WTC11 (cell line): ENCODE data around the gene KCMF1. TPM values are rescaled to one million over a fixed set of nuclear protein-coding genes. Genes with fewer than 3 reads are reported as not detected.

ENCODE experiments used
- ATAC-seq: fragments of 200-7000 bp; cut with Tn5 transposase; 2 replicates; pipeline ENCODE4 v1.10.0; 2021; ENCODE audit warnings: mild to moderate bottlenecking, moderate library complexity
- CTCF ChIA-PET: fragments of 300-600 bp; sonication (Branson Sonifier 250); formaldehyde crosslinking; loops from one replicate; lab custom pipeline; 2021; ENCODE audit warnings: antibody characterized with exemption; lab: Charles Lee
- POLR2A ChIA-PET: fragments of 350-600 bp; sonication (Branson Sonifier 250); formaldehyde crosslinking; loops from one replicate; lab custom pipeline; 2021; ENCODE audit warnings: antibody characterized with exemption; lab: Charles Lee
- DNase-seq: peaks from one replicate; pipeline ENCODE4 v3.0.0; 2021; ENCODE audit warnings: low spot score
- H3K27ac Mint-ChIP-seq: 2 replicates; pipeline ENCODE4 v1.8.0; 2021; ENCODE audit warnings: mixed read lengths
- H3K27me3 Mint-ChIP-seq: 2 replicates; pipeline ENCODE4 v1.8.0; 2021; ENCODE audit warnings: low read depth, mild to moderate bottlenecking, moderate library complexity, mixed read lengths
- H3K36me3 Mint-ChIP-seq: 2 replicates; pipeline ENCODE4 v1.8.0; 2021; ENCODE audit warnings: mixed read lengths
- H3K4me1 Mint-ChIP-seq: 2 replicates; pipeline ENCODE4 v1.8.0; 2022; ENCODE audit warnings: mixed read lengths
- H3K4me3 Mint-ChIP-seq: 2 replicates; pipeline ENCODE4 v1.8.0; 2021; ENCODE audit warnings: mild to moderate bottlenecking, moderate library complexity, mixed read lengths
- H3K9me3 Mint-ChIP-seq: 2 replicates; pipeline ENCODE4 v1.8.0; 2021; ENCODE audit warnings: mixed read lengths
- CDX4 ChIP-seq: fragments of 250-450 bp; sonication (Bioruptor Pico); IDR thresholded peaks from 2 replicates; pipeline ENCODE4 v1.9.0; 2021; ENCODE audit warnings: moderate library complexity, mild to moderate bottlenecking, inconsistent platforms, borderline replicate concordance
- CREB1 ChIP-seq: sonication (generic); formaldehyde crosslinking; IDR thresholded peaks from 2 replicates; pipeline ENCODE4 v1.8.0; 2023; ENCODE audit warnings: mild to moderate bottlenecking, missing genetic modification reagents
- ERG ChIP-seq: fragments of 250-450 bp; sonication (Bioruptor Pico); IDR thresholded peaks from 2 replicates; pipeline ENCODE4 v1.8.0; 2021; ENCODE audit warnings: mild to moderate bottlenecking
- FOXP4 ChIP-seq: sonication (generic); formaldehyde crosslinking; IDR thresholded peaks from 2 replicates; pipeline ENCODE4 v1.8.0; 2022; ENCODE audit warnings: mild to moderate bottlenecking, missing genetic modification reagents
- GRHL2 ChIP-seq: fragments of 250-450 bp; sonication (Bioruptor Pico); IDR thresholded peaks from 2 replicates; pipeline ENCODE4 v1.8.0; 2022; ENCODE audit warnings: mild to moderate bottlenecking, moderate library complexity; ENCODE audit not compliant: insufficient replicate concordance, severe bottlenecking
- GTF2I ChIP-seq: fragments of 250-450 bp; sonication (Bioruptor Pico); conservative IDR thresholded peaks from 2 replicates; pipeline ENCODE4 v1.4.0; 2021; ENCODE audit warnings: mild to moderate bottlenecking
- IRF1 ChIP-seq: sonication (generic); formaldehyde crosslinking; IDR thresholded peaks from 2 replicates; pipeline ENCODE4 v1.8.0; 2023; ENCODE audit warnings: missing genetic modification reagents
- JAZF1 ChIP-seq: fragments of 250-450 bp; sonication (Bioruptor Pico); IDR thresholded peaks from 2 replicates; pipeline ENCODE4 v1.9.0; 2021; ENCODE audit warnings: moderate library complexity, mild to moderate bottlenecking, inconsistent platforms
- KAT7 ChIP-seq: sonication (generic); formaldehyde crosslinking; IDR thresholded peaks from 2 replicates; pipeline ENCODE4 v1.8.1; 2023; ENCODE audit warnings: missing genetic modification reagents, mild to moderate bottlenecking, borderline replicate concordance
- MXD4 ChIP-seq: fragments of 250-450 bp; sonication (Bioruptor Pico); IDR thresholded peaks from 2 replicates; pipeline ENCODE4 v1.8.0; 2021; ENCODE audit warnings: mild to moderate bottlenecking, moderate library complexity, borderline replicate concordance
- NFATC4 ChIP-seq: fragments of 250-450 bp; sonication (Bioruptor Pico); IDR thresholded peaks from 2 replicates; pipeline ENCODE4 v1.9.0; 2021; ENCODE audit warnings: mild to moderate bottlenecking
- NFE2L1 ChIP-seq: sonication (generic); formaldehyde crosslinking; IDR thresholded peaks from 2 replicates; pipeline ENCODE4 v1.8.1; 2023; ENCODE audit warnings: missing genetic modification reagents
- OVOL2 ChIP-seq: fragments of 250-450 bp; sonication (Bioruptor Pico); IDR thresholded peaks from 2 replicates; pipeline ENCODE4 v1.9.0; 2021; ENCODE audit warnings: mild to moderate bottlenecking, borderline replicate concordance
- SP1 ChIP-seq: sonication (generic); formaldehyde crosslinking; conservative IDR thresholded peaks from 2 replicates; pipeline ENCODE4 v1.8.1; 2022; ENCODE audit warnings: missing genetic modification reagents
- TCF7 ChIP-seq: sonication (generic); formaldehyde crosslinking; IDR thresholded peaks from 2 replicates; pipeline ENCODE4 v1.8.0; 2022; ENCODE audit warnings: mild to moderate bottlenecking, low read depth, missing genetic modification reagents, moderate library complexity
- TEAD4 ChIP-seq: sonication (generic); formaldehyde crosslinking; IDR thresholded peaks from 2 replicates; pipeline ENCODE4 v1.8.0; 2022; ENCODE audit warnings: mild to moderate bottlenecking, missing genetic modification reagents
- ZBTB43 ChIP-seq: sonication (generic); formaldehyde crosslinking; IDR thresholded peaks from 2 replicates; pipeline ENCODE4 v1.8.1; 2023; ENCODE audit warnings: mild to moderate bottlenecking, missing genetic modification reagents
- ZNF232 ChIP-seq: sonication (generic); formaldehyde crosslinking; IDR thresholded peaks from 2 replicates; pipeline ENCODE4 v1.8.0; 2022; ENCODE audit warnings: mild to moderate bottlenecking, missing genetic modification reagents
- ZNF263 ChIP-seq: sonication (generic); formaldehyde crosslinking; IDR thresholded peaks from 2 replicates; pipeline ENCODE4 v1.8.1; 2022; ENCODE audit warnings: low read depth, mild to moderate bottlenecking, moderate library complexity, missing genetic modification reagents
- ZNF423 ChIP-seq: fragments of 250-450 bp; sonication (Bioruptor Pico); IDR thresholded peaks from 2 replicates; pipeline ENCODE4 v2.1.2; 2022; ENCODE audit warnings: mild to moderate bottlenecking, moderate library complexity
- ZNF532 ChIP-seq: fragments of 250-450 bp; sonication (Bioruptor Pico); IDR thresholded peaks from 2 replicates; pipeline ENCODE4 v1.9.0; 2021; ENCODE audit warnings: mild to moderate bottlenecking, borderline replicate concordance
- total RNA-seq: library from RNA; stranded (reverse); gene quantifications from 3 replicates; pipeline ENCODE4 v1.2.3, GENCODE V29; 2021

KCMF1 gene
- total RNA-seq, 1 experiment from 2014 or later: 117 TPM

- no peak for TF ChIP-seq FOXP4 (CRISPR knock-in tag)
- TF ChIP-seq TEAD4: no peak
- TF ChIP-seq, all 79 proteins: peak for 0
Measured at GRCh38 chr2:84931384-84931821, 39.6 kb upstream of the KCMF1 start (continued).

- POLR2A ChIA-PET: interaction anchor here (0.6 to 2.4 kb wide), 2 partner anchors 12 to 20 kb away, joined by 7 to 10 read pairs; no protein-coding TSS in a partner anchor
- no peak for ATAC-seq
Measured at GRCh38 chr2:84938194-84938879, 32.6 kb upstream of the KCMF1 start.

GRCh38 chr2:84939426-84940087, 31.4 kb upstream of the KCMF1 start:
- Mint-ChIP-seq H3K4me1 (peaks cover 26% of the 10 kb centered on the region), H3K4me3 (no peak overlapping the region), H3K27me3 (no peaks in the 10 kb centered on the region; the same call in 1 of the 2 replicates), H3K9me3 (no peaks in the 10 kb centered on the region), H3K27ac (peak overlapping the region; percentile 86; the same call in 1 of the 2 replicates), H3K36me3 (no peaks in the 10 kb centered on the region)
- peak; percentile 37 for ATAC-seq
- POLR2A ChIA-PET: interaction anchor here (2.4 kb wide), 1 partner anchor 19 kb away, joined by 10 read pairs; no protein-coding TSS in a partner anchor
- CTCF ChIA-PET: interaction anchor here (1.0 to 4.9 kb wide), 4 partner anchors 10 to 150 kb away, joined by 3 to 39 read pairs (median 7); no protein-coding TSS in a partner anchor
- no peak for DNase-seq
- TF ChIP-seq ZNF232 (CRISPR knock-in tag) (no peak), SP1 (CRISPR knock-in tag) (no peak), OVOL2 (CRISPR knock-in tag) (no peak), ZNF263 (CRISPR knock-in tag) (no peak), CDX4 (CRISPR knock-in tag) (no peak), KAT7 (CRISPR knock-in tag) (no peak), ERG (CRISPR knock-in tag) (no peak), ZNF532 (no peak)

More at GRCh38 chr2:84938194-84938879, 32.6 kb upstream of the KCMF1 start:
- TF ChIP-seq CDX4 (CRISPR knock-in tag): no peak
- no peak for TF ChIP-seq TCF7 (CRISPR knock-in tag)
- TF ChIP-seq GRHL2 (CRISPR knock-in tag): no peak
- no peak for TF ChIP-seq NFATC4 (CRISPR knock-in tag)
- no peak for TF ChIP-seq ZNF423 (CRISPR knock-in tag)
- no peak for TF ChIP-seq SP1 (CRISPR knock-in tag)
- no peak for TF ChIP-seq MXD4
- TF ChIP-seq JAZF1 (CRISPR knock-in tag): no peak
- TF ChIP-seq CREB1: no peak
- TF ChIP-seq NFE2L1: no peak
- no peak for TF ChIP-seq IRF1 (CRISPR knock-in tag)
- no peak for TF ChIP-seq GTF2I (CRISPR knock-in tag)
- no peak for TF ChIP-seq ZBTB43 (CRISPR knock-in tag)
- TF ChIP-seq, all 79 proteins: peak for 0
- no peaks in the 10 kb centered on the region for H3K9me3 Mint-ChIP-seq
- H3K27ac Mint-ChIP-seq: no peak overlapping the region
- H3K27me3 Mint-ChIP-seq: no peaks in the 10 kb centered on the region; the same call in 1 of the 2 replicates
- H3K36me3 Mint-ChIP-seq: no peaks in the 10 kb centered on the region
- DNase-seq: no peak
- H3K4me1 Mint-ChIP-seq: peaks cover 23% of the 10 kb centered on the region
- CTCF ChIA-PET: interaction anchor here (1.5 to 4.9 kb wide), 2 partner anchors 9 to 12 kb away, joined by 4 to 39 read pairs; no protein-coding TSS in a partner anchor
- no peak overlapping the region for H3K4me3 Mint-ChIP-seq
